ENCODE results near the gene DOCK2. TPM values are rescaled to one million over a fixed set of nuclear protein-coding genes. Genes with fewer than 3 reads are reported as not detected.

Gene DOCK2
- total and polyA plus RNA-seq, 2 of the 8 experiments (the other 6 are each of a cell fraction or from before 2014, with no cell fraction given), result 3.9 to 5.7 TPM

- no peak overlapping the region for H3K4ac ChIP-seq (replicated peaks; ENCODE audit: insufficient read length, low read depth, low read length)
- H4K8ac ChIP-seq (ENCODE audit: extremely low read depth, insufficient read depth, low read length), result no peak overlapping the region
- no peak overlapping the region for H2BK15ac ChIP-seq (ENCODE audit: low read length)
- no peak overlapping the region for H3K9ac ChIP-seq (replicated peaks in 1 of 4; ENCODE audit: extremely low read depth in 1 of 4, low read depth in 3 of 4, low read length in 3 of 4)
- H3K4me2 ChIP-seq (ENCODE audit: insufficient read depth in 1 of 2, low read depth in 2 of 2, low read length in 2 of 2), result no peak overlapping the region
- H3K23me2 ChIP-seq (ENCODE audit: low read depth, low read length), result no peaks in the 10 kb centered on the region
- no peaks in the 10 kb centered on the region for H3K79me2 ChIP-seq (ENCODE audit: control insufficient read depth in 1 of 2, insufficient read depth in 2 of 2, low read length in 2 of 2)
- H2BK120ac ChIP-seq (replicated peaks; ENCODE audit: low read depth, low read length), result no peak overlapping the region
- no peak overlapping the region for H3K14ac ChIP-seq (ENCODE audit: insufficient read length)
- H3K4me1 ChIP-seq (replicated peaks in 1 of 4; ENCODE audit: control insufficient read depth in 3 of 4, insufficient read depth in 4 of 4, low read length in 3 of 4), result no peaks in the 10 kb centered on the region
- no peak overlapping the region for H2BK12ac ChIP-seq (ENCODE audit: low read depth, low read length)
- no peak overlapping the region for H3K4me3 ChIP-seq (ENCODE audit: extremely low read depth in 1 of 4, insufficient read depth in 2 of 4, low read depth in 3 of 4, low read length in 4 of 4)
- no peak overlapping the region for H4K5ac ChIP-seq (ENCODE audit: insufficient read length, low read depth, low read length)
- H4K91ac ChIP-seq (replicated peaks; ENCODE audit: insufficient read length, low read length), result no peak overlapping the region
- POLR2A ChIA-PET (ENCODE audit: partially characterized antibody), result no interaction called here
- no peak overlapping the region for H3K27ac ChIP-seq (ENCODE audit: low read depth, low read length)
- H3K79me1 ChIP-seq (ENCODE audit: low read depth, low read length), result no peaks in the 10 kb centered on the region
- H3K27me3 ChIP-seq (replicated peaks in 1 of 4; ENCODE audit: control insufficient read depth in 3 of 4, extremely low read depth in 1 of 4, insufficient read depth in 3 of 4, low read length in 3 of 4), result no peaks in the 10 kb centered on the region
- H3K56ac ChIP-seq (replicated peaks; ENCODE audit: insufficient read length, low read depth, low read length), result no peak overlapping the region
- no peaks in the 10 kb centered on the region for H3K9me3 ChIP-seq (ENCODE audit: insufficient read depth in 2 of 2, low read depth in 1 of 2, low read length in 1 of 2)
- DNase-seq (ENCODE audit: low read depth in 1 of 2, low spot score in 2 of 2) (no peak), FAIRE-seq (no peak)
- no peak overlapping the region for H2BK20ac ChIP-seq (ENCODE audit: low read length)
- no peak overlapping the region for H3K18ac ChIP-seq (ENCODE audit: extremely low read depth, low read length)
- CTCF ChIA-PET (ENCODE audit: partially characterized antibody), result no interaction called here
- no peaks in the 10 kb centered on the region for H4K20me1 ChIP-seq (replicated peaks in 1 of 2; ENCODE audit: control insufficient read depth in 1 of 2, insufficient read depth in 2 of 2, low read length in 2 of 2)
- no peaks in the 10 kb centered on the region for H3K36me3 ChIP-seq (ENCODE audit: control insufficient read depth in 2 of 4, insufficient read depth in 4 of 4, low read length in 3 of 4)
- WGBS, 2 experiments (ENCODE audit: extremely low coverage in 1 of 2, insufficient coverage in 1 of 2, insufficient read length in 1 of 2, insufficient replicate concordance in 2 of 2, low coverage in 1 of 2, low lambda C conversion rate in 2 of 2, missing lambda C conversion rate in 1 of 2), result 91% methylated on average over 11 of the region's 11 CpGs; no CpG with 5 or more reads in 1 of the 2 experiments
- H3K23ac ChIP-seq (ENCODE audit: insufficient read length), result no peak overlapping the region
- H2BK5ac ChIP-seq (ENCODE audit: low read depth, low read length), result no peak overlapping the region
- H2AFZ ChIP-seq (ENCODE audit: low read length), result no peak overlapping the region
- H2AK5ac ChIP-seq (ENCODE audit: low read depth, low read length), result no peak overlapping the region
- TF ChIP-seq SAP30 (IDR thresholded peaks at IDR 0.05; ENCODE audit: insufficient read depth, insufficient replicate concordance, low read length) (no peak), CBX8 (IDR thresholded peaks at IDR 0.05; ENCODE audit: borderline replicate concordance, low read depth, low read length) (no peak), RBBP5 (IDR thresholded peaks at IDR 0.05; ENCODE audit: borderline replicate concordance, low read depth, low read length) (no peak), FOSL1 (IDR thresholded peaks at IDR 0.05; ENCODE audit: insufficient read depth, low read depth, low read length) (no peak), SP4 (IDR thresholded peaks at IDR 0.05; ENCODE audit: low read length) (no peak), SIN3A (conservative IDR thresholded peaks at IDR 0.05 in 1 of 2, IDR thresholded peaks at IDR 0.05 in 1 of 2; ENCODE audit: low read depth in 1 of 2, low read length in 2 of 2) (no peak), KDM5A (IDR thresholded peaks at IDR 0.05; ENCODE audit: low read length) (no peak), ATF3 (IDR thresholded peaks at IDR 0.05; ENCODE audit: insufficient read depth, low read depth, low read length) (no peak), POU5F1 (IDR thresholded peaks at IDR 0.05; ENCODE audit: low read depth, low read length) (no peak), E2F6 (IDR thresholded peaks at IDR 0.05) (no peak), CREB1 (IDR thresholded peaks at IDR 0.05) (no peak), SIRT6 (IDR thresholded peaks at IDR 0.05; ENCODE audit: low read length) (no peak), CEBPB (IDR thresholded peaks at IDR 0.05; ENCODE audit: low read depth, low read length) (no peak), NANOG (IDR thresholded peaks at IDR 0.05; ENCODE audit: insufficient read depth, low read depth, low read length, poor library complexity, severe bottlenecking) (no peak)
Measured at GRCh38 chr5:170012622-170013021, 375.5 kb downstream of the DOCK2 start.
